ENCODE measurements around the gene RAPGEFL1.

Gene RAPGEFL1

GRCh38 chr17:40168262-40168832, 8.9 kb upstream of the RAPGEFL1 start:
- no peak overlapping the region for H3K27ac ChIP-seq (ENCODE audit: low read depth, low read length)
- H3K79me2 ChIP-seq (ENCODE audit: control insufficient read depth, low read length), result peaks cover 7% of the 10 kb centered on the region
- no peaks in the 10 kb centered on the region for H3K27me3 ChIP-seq (ENCODE audit: control insufficient read depth, low read length)
- peaks cover 21% of the 10 kb centered on the region for H3F3A ChIP-seq (ENCODE audit: control insufficient read depth, insufficient read depth)
- H3K36me3 ChIP-seq (ENCODE audit: control insufficient read depth, low read length), result peaks cover 82% of the 10 kb centered on the region
- no peaks in the 10 kb centered on the region for H3K9me2 ChIP-seq (replicated peaks; ENCODE audit: control insufficient read depth, low read length)
- H4K20me1 ChIP-seq (ENCODE audit: control insufficient read depth, insufficient read depth, low read depth, low read length), result no peaks in the 10 kb centered on the region
- TF ChIP-seq EZH2phosphoT487 (IDR thresholded peaks at IDR 0.05; ENCODE audit: borderline replicate concordance, low read length) (no peak), CTCF (IDR thresholded peaks at IDR 0.05; ENCODE audit: low read depth, low read length, poor library complexity, severe bottlenecking) (peak; percentile 80)
- H3K4me2 ChIP-seq (ENCODE audit: low read length), result no peak overlapping the region
- H3K4me3 ChIP-seq (ENCODE audit: low read length), result no peak overlapping the region
- no peaks in the 10 kb centered on the region; the same call in 1 of the 2 replicates for H3K4me1 ChIP-seq (ENCODE audit: control insufficient read depth, low read length)
- H3K9me3 ChIP-seq (ENCODE audit: control insufficient read depth, insufficient read depth, low read length), result no peaks in the 10 kb centered on the region

GRCh38 chr17:40170325-40170724, 6.9 kb upstream of the RAPGEFL1 start:
- Histone ChIP-seq H3K4me3 (ENCODE audit: low read length) (no peak overlapping the region), H3K36me3 (ENCODE audit: control insufficient read depth, low read length) (peaks cover 73% of the 10 kb centered on the region), H3K27me3 (ENCODE audit: control insufficient read depth, low read length) (no peaks in the 10 kb centered on the region)

GRCh38 chr17:40171750-40172149, 5.5 kb upstream of the RAPGEFL1 start:
- TF ChIP-seq CTCF (IDR thresholded peaks at IDR 0.05; ENCODE audit: low read depth, low read length, poor library complexity, severe bottlenecking) (no peak), EZH2phosphoT487 (IDR thresholded peaks at IDR 0.05; ENCODE audit: borderline replicate concordance, low read length) (no peak)
- Histone ChIP-seq H3K4me3 (ENCODE audit: low read length) (no peak overlapping the region), H3K36me3 (ENCODE audit: control insufficient read depth, low read length) (peaks cover 66% of the 10 kb centered on the region), H3K9me3 (ENCODE audit: control insufficient read depth, insufficient read depth, low read length) (no peaks in the 10 kb centered on the region), H3K27me3 (ENCODE audit: control insufficient read depth, low read length) (no peaks in the 10 kb centered on the region), H3K4me1 (ENCODE audit: control insufficient read depth, low read length) (peaks cover 2% of the 10 kb centered on the region), H3F3A (ENCODE audit: control insufficient read depth, insufficient read depth) (peaks cover 18% of the 10 kb centered on the region), H3K79me2 (ENCODE audit: control insufficient read depth, low read length) (0 out of 2 replicates have a peak, but pooled peaks cover 2% of the 10 kb centered on the region), H4K20me1 (ENCODE audit: control insufficient read depth, insufficient read depth, low read depth, low read length) (no peaks in the 10 kb centered on the region), H3K9me2 (replicated peaks; ENCODE audit: control insufficient read depth, low read length) (no peaks in the 10 kb centered on the region), H3K27ac (ENCODE audit: low read depth, low read length) (no peak overlapping the region), H3K4me2 (ENCODE audit: low read length) (no peak overlapping the region)

More at GRCh38 chr17:40170325-40170724, 6.9 kb upstream of the RAPGEFL1 start:
- Histone ChIP-seq H3K9me2 (replicated peaks; ENCODE audit: control insufficient read depth, low read length) (no peaks in the 10 kb centered on the region), H3F3A (ENCODE audit: control insufficient read depth, insufficient read depth) (peaks cover 24% of the 10 kb centered on the region), H3K4me1 (ENCODE audit: control insufficient read depth, low read length) (no peaks in the 10 kb centered on the region; the same call in 1 of the 2 replicates), H3K9me3 (ENCODE audit: control insufficient read depth, insufficient read depth, low read length) (no peaks in the 10 kb centered on the region), H4K20me1 (ENCODE audit: control insufficient read depth, insufficient read depth, low read depth, low read length) (no peaks in the 10 kb centered on the region), H3K79me2 (ENCODE audit: control insufficient read depth, low read length) (0 out of 2 replicates have a peak, but pooled peaks cover 2% of the 10 kb centered on the region), H3K27ac (ENCODE audit: low read depth, low read length) (no peak overlapping the region), H3K4me2 (ENCODE audit: low read length) (no peak overlapping the region)
- TF ChIP-seq CTCF (IDR thresholded peaks at IDR 0.05; ENCODE audit: low read depth, low read length, poor library complexity, severe bottlenecking) (no peak), EZH2phosphoT487 (IDR thresholded peaks at IDR 0.05; ENCODE audit: borderline replicate concordance, low read length) (no peak)
